HG03135 (cell line): ENCODE results near the gene FOXI1.
"Not testable (repeated sequence)": the region's sequence is repeated elsewhere in the genome, so short reads cannot be mapped to it uniquely, and the experiment has no call there.

Experiments
- ATAC-seq: cut with Tn5 transposase; IDR thresholded peaks from one replicate; pipeline ENCODE4 v1.9.1; 2021; ENCODE audit warnings: mild to moderate bottlenecking, moderate library complexity; ENCODE audit not compliant: unreplicated experiment

FOXI1 gene

GRCh38 chr5:170092455-170093101, 13.1 kb upstream of the FOXI1 start:
- no peak for ATAC-seq

- not testable (repeated sequence) for ATAC-seq
Observed at GRCh38 chr5:170094329-170094728, 11.4 kb upstream of the FOXI1 start.

DNA sequence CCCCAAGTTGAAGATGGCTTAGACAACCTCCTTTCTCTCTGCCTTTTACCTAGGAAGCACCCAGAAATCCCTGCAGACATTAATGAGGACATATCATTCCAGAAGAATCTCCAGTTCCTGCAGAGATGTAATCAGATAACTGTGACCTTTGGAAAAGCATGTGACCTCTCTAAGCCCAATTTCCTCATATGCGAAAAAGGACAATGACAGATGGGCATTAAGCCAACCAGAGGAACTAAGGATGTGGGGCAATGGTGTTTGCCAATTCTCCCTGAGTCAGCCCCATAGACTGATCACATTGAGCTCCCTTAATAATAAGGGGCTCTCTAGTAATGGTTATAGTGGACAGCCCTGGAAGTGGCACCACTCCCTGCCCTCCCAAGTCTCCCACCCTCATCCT, 10.1 kb upstream of the FOXI1 start:
- ATAC-seq: no peak

DNA sequence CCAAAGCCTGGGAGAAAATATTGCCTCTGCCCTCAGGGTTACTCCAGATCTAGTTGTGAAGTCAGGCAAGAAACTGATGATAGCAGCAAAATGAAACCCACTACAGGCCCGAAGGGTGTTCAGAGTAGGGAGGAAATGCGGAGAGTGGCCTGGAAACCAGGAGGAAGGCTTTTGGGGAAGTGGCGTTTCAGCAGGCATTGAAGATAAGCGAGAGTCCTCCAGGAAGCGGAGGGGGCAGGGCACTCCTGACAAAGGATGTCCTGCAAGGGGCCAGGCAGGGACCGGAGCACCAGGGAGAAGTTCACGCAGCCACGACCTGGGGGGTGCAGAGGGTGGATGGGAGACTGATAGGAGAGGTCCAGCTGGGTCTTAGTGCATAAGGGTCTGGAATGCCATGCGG, 7.8 kb upstream of the FOXI1 start:
- no peak for ATAC-seq

DNA sequence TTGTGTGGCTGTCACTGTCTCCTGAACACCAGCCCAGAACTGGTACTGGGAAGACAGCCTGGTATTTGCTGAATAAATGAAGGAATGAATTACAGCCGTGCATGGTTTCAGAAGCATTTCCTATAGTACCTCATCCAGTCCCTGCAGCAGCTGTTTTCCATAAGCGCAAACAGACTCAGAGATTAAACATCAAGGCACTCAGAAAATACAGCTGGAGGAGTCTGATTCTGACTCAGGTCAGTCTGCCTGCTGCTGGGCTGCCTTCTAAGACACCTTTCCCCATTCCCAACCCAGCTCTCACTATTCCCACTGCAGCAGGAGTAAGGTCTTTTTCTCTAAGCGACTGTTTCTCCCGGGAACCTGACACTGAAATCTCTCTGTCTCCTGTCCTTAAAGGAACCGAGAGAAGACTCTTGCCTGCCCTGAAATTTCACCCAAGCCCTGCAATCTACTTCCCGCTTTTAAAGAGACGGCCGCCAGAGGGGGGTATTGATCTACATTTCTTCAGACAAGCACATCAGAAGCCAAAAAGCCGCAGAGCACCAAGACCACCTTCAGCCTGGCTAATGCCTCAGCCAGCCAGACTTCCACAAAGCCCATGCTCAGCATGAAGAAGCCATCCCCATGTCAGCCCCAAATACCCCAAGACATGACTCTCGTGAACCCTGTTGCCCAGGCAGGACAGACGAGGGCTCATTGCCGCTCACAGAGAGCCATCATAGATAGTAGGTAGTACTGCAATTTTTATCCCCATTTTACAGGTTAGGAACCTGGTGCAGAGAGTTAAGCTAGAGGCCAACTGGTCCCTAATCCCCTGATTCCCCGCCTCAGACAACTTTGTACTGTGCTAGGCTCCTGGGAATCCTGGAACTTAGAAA, 5.4 kb upstream of the FOXI1 start:
- no peak for ATAC-seq

DNA sequence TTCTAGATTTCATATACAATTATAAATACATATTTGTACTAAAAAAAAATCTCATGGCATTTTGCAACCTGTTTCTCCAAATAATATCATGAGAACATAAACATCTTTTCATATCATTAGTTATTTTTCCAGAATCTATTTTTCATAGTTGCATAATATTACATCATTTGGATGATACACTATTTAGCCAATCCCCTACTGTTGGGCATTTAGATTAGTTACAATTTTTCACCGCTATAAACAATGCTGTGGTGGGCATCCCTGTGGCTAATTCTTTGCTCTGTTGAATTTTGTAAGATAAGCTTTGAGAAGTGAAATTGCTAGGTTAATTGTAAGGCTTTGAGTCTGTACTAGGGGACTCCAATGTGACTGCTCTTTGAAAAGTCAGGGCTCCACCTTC, 2.2 kb upstream of the FOXI1 start:
- ATAC-seq: no peak

- ATAC-seq: no peak
Observed at GRCh38 chr5:170104299-170104698, 1.4 kb upstream of the FOXI1 start.

GRCh38 chr5:170104710-170105109, 987 bp upstream of the FOXI1 start:
- ATAC-seq: no peak

DNA sequence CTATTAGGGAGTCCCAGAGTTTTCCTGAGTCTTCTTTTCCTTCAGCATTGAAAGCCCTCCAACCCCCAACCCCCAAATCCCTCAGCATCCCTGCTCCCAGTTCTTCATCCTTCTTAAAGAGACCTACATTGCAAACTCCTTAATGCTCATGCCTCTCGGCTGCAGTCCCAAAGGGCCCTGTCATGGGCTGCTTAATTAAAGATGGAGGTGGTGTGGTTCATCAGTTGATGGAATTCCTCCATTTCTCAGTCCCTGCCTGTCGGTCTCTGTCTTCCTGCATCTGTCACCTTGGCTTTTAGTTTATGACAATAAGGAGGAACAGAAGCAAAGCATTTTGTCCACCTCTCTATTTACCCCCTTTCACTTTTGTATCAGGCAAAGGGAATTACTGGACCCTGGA, 2.0 kb downstream of the FOXI1 start:
- ATAC-seq: no peak

DNA sequence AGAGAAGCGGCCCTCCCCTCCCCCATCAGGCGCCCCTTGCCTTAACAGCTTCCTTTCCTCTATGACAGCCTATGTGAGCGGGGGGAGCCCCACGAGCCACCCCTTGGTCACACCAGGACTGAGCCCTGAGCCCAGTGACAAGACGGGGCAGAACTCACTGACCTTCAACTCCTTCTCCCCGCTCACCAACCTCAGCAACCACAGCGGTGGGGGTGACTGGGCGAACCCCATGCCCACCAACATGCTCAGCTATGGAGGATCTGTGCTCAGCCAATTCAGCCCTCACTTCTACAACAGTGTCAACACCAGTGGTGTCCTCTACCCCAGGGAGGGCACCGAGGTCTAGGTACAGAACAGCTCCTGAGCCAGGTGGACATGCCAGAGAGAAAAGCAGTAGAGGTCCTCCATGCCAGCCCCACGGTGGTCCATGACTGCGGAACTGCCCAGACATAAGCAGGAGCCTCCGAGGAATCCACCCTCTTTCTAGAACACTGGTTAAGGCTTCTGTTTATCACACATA, 2.6 kb downstream of the FOXI1 start:
- ATAC-seq: no peak

- ATAC-seq: no peak
Observed at GRCh38 chr5:170109059-170110031, 3.6 kb downstream of the FOXI1 start.

DNA sequence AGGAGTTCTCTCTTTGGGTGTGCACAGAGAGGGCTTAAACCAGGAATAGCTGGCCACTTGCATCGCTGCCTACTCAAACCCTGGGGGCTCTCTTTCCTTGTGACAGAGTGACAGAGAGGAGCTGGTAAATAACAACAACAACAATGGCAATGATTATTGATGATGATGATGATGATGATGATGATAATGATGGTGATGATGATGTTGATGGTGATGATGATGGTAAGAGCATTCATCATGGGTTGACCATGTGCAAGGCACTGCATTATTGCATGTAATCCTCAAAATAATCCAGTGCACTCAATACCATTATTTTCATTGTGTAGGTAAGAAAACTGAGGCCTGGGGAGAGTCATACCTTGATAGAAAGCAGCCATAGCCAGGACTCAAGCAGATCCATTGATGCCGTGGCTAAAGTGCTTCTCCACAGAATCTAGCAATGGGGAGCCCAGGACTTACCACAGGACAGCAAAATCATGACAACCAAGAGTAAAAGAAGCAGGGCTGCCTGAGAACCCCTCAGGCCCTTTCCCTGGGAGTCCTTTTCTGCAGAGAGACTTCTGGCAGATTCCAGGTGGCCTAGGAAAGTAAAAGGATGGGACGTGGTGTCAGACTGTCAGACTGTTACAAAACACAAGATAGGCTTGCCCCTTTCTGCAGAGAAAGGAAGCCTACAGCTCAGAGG, 4.8 kb downstream of the FOXI1 start:
- no peak for ATAC-seq

- no peak for ATAC-seq
Observed at GRCh38 chr5:170111088-170111785, 5.5 kb downstream of the FOXI1 start.

GRCh38 chr5:170112876-170113521, 7.3 kb downstream of the FOXI1 start:
- ATAC-seq: no peak

GRCh38 chr5:170113522-170113900, 7.8 kb downstream of the FOXI1 start:
- no peak for ATAC-seq

GRCh38 chr5:170114271-170114670, 8.6 kb downstream of the FOXI1 start:
- ATAC-seq: no peak

GRCh38 chr5:170115925-170116324, 10.2 kb downstream of the FOXI1 start:
- no peak for ATAC-seq

DNA sequence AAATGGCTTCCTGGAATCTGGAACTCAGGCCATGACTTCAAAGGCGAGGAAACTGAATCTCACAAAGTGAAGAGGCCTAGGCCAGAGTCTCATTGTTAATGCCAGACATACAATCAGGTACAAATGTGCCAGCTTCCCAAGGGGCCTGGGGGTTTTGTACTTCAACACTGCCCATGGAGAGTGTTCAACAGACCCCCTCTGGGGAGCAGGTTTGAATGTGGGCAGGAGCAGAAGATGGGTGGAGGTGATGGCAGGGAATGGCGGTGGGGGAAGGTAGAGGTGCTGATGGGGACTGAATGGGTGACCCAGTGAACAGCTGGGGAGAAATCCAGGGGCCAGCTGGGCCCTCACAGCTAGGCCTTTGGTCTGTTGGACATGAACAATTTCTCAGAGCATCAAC, 12.0 kb downstream of the FOXI1 start:
- ATAC-seq: no peak

DNA sequence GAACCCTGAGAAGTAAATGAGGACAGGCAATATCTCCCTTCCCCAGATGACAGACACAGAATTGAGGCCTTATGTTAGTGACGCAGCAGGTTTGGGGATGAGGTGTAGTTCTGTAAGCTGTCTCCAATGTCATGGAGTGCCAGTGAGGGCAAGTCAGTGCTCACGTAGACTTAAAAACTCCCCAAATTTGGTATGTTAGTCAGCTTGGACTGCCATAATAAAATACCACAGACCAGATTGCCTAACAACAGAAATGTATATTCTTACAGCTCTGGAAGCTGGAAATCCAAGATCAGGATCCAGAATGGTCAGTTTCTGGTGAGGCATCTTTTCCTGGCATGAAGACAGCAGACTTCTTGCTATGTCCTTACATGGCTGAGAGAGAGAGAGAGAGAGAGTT, 14.9 kb downstream of the FOXI1 start:
- no peak for ATAC-seq
